NCI-H2081 (cell line): ENCODE measurements around the gene ROMO1.

Experiments used
- DNase-seq, 2 experiments: peaks; one replicate each; lab custom pipeline; 2025; lab: John Stamatoyannopoulos, UW

Gene ROMO1

DNA sequence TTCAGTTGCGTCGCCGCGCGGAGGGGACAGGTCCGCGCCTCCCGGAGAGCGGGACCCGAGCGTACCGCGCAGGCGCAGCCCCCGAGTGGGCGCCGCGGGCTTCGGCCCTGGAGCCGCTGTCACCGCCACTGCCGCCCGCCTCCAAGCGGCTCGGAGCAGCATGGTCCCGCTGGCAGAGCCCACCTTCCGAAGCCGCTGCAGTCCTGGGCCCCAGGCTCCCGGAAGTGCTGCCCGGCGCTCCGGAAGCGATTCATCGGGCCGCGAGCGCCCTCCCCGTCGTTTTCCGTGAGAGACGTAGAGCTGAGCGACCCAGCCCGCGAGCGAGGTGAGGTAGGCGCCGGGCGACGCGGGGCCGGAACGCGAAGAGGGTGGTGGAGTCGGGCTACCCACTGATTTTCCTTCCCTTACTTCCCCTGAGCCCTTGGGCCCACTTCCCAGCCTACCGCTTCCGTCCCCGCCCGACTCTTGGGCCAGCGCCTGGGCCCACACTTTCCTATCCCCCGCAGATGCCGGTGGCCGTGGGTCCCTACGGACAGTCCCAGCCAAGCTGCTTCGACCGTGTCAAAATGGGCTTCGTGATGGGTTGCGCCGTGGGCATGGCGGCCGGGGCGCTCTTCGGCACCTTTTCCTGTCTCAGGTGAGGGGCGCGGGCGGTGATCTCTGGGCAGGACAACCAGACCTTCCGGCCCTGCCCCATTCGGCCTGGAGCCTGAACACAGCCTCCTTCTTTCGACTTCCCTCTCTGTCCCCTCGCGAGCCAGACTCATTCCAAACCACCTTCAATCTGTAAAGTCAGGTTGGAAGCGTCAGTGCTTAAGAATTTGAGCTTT is at the start of gene ROMO1, which contains the start of gene NFS1:
Gene ROMO1 (plus strand): TSS at position 279 of the 830 bp plus-strand sequence. CDS start 228 bp downstream, at position 507.
Gene NFS1 (minus strand): TSS at position 226 of the 830 bp plus-strand sequence. CDS start 64 bp downstream, at position 162.
- DNase-seq, result peak; percentile 80 to 85

DNA sequence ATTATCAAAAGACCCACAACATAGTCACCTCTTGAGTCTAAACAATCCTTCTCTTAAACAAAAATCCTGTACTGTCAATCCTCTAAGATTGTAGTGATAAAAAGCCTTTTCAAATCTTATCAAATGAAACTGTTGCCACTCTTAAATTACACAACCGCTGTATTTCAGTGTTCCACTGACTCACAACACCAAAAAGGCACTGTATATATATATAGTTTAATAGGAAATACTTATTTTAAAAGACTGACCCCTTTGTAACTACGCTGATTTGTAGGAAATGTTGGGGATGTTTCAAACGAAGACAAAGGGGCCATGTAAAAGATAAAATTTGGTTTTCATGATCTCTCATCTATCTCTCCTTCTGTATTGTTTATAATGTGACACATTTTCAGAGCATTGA is 48.6 kb upstream of the ROMO1 start:
- DNase-seq, result no peak

- DNase-seq, result no peak
Observed at GRCh38 chr20:35651958-35652357, 47.2 kb upstream of the ROMO1 start.

DNA sequence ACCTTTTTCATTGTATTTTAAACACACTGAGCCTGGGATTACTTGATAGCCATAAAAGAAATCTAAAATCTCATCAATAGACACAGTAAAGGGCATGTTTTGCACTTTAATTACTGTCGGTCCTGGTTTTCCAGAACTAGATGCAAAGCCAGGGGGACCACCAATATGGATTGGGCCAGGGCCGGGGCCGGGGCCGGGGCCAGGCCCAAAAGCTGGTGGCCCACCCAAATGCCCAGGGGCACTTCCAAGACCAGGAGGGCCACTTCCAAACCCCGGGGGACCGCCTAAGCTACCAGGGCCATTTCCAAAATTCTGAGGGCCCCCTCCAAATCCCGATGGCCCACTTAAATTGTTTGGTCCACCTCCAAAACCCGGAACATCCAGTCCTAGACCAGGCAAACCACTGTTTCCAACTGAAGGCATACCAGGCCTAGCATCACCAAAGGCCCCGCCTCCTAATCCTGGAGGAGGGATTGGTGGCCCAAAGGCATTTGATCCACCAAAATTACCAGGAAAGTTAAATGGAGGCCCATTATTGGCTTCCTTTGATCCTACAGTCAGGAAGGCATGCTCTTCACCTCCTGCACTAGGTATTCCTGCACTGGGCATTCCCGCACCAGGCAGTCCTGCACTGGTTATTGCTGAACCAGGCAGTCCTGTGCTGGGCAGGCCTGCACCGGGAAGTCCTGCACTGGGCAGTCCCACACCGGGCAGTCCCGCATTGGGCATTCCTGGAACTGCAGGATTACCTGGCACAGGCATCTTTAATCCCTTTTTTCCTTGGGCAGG is 46.4 kb upstream of the ROMO1 start:
- no peak for DNase-seq

DNA sequence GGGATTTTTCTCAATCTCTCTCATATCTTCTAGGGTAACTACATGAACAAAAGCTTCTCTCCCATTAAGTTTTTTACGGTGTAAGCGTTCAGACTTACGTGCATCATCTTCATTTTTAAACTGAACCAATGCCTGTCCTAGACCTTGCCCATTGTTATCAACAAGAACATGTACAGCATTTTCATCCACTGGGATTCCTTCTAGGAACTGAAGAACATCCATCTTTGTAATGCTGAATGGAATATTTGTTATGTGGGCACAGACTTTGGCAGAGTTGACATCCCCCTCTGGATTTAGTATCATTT is 45.8 kb upstream of the ROMO1 start:
- DNase-seq, result no peak

- DNase-seq, result no peak
Observed at GRCh38 chr20:35653893-35654292, 45.3 kb upstream of the ROMO1 start.

GRCh38 chr20:35654415-35654814 is 44.8 kb upstream of the ROMO1 start:
- no peak for DNase-seq

- no peak for DNase-seq
Observed at GRCh38 chr20:35657271-35657670, 41.9 kb upstream of the ROMO1 start.

GRCh38 chr20:35660122-35660937 is 38.9 kb upstream of the ROMO1 start:
- no peak for DNase-seq

DNA sequence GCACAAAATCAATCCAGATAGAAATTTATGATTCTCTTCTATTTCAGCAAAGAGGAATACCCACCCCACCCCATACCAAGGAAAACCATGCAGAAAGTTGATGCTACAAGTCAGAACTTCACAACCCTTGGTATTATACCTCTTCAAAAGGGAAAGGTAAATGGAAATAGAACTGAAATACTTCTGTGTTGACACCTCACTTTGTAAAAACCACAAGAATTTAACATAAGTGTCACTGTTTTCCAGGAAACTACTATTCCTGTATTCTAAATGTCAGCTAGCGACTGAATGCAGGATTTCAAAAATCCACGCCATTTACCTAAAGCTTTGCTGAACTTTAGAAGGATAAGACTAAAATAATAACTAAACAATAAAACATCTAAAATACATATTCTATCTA is 38.2 kb upstream of the ROMO1 start:
- DNase-seq, result no peak

GRCh38 chr20:35661908-35662307 is 37.3 kb upstream of the ROMO1 start:
- no peak for DNase-seq

DNA sequence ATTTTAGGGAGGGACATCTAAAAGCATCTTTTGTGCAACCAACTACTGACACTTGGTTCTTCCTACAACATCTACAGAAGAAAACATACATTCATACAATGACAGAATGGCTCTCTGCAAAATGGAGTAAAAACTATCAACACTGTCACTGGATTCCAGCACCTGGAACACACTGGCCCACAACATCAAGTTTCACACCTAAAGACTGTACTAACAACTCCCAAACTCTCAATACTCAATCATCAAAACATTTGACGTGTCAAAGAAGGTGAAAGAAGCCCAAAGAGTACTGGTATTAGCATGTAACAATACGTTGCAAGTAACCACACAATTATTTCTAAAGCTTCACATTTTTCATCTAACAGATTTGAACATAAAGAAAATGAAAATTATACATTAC is 36.7 kb upstream of the ROMO1 start:
- DNase-seq, result no peak

GRCh38 chr20:35663516-35664465 is 35.4 kb upstream of the ROMO1 start:
- DNase-seq, result peak; percentile 36 to 61

- peak; percentile 91 to 94 for DNase-seq
Observed at GRCh38 chr20:35664466-35665206, 34.6 kb upstream of the ROMO1 start, which contains the start of the genes CPNE1 and RBM12. TSS of gene CPNE1 (minus strand) at chr20:35664900. CDS start at chr20:35632923, 31,977 bp downstream. TSS of gene RBM12 (minus strand) at chr20:35664900. CDS start at chr20:35655322, 9,578 bp downstream.

GRCh38 chr20:35665949-35666288 is 33.3 kb upstream of the ROMO1 start:
- DNase-seq, result no peak

DNA sequence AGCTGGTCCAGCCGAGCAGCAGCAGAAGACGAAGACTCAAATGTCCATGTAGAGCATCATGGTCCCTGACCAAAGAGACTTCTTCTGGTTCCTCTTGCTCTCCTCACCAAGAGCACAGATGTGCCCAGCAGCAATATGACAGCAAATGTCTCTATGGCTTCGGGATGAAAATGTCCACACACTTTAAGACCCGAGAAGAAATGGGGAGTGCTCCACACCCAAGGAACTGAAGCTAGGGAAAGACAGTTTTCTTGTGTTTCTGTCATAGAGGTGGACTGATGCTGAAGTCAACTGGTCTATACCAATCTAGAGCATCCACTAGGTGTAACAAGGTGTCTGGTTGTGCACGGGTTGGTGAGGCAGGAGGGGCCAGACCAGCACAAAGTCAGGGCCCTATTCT is 30.0 kb upstream of the ROMO1 start:
- no peak for DNase-seq

GRCh38 chr20:35669681-35670080 is 29.5 kb upstream of the ROMO1 start:
- DNase-seq, result no peak

DNA sequence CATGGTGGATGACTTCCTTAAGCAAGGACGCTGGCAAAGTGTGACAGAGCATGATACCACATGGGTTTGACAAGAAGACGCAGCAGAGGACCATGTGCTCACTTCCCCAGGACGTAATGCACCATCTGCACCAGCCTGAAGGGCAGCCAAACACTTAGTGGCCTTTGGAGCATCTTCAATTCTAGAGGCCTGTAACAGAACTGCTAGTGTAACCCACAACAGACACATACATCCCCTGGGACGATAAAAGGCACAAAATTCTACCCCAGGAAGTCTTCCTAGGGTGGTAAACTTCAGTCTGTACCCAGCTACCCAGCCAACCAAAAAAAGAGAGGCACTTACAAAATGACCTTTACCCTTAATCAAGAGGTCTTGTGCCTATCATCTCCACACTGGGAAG is 25.3 kb upstream of the ROMO1 start:
- DNase-seq, result no peak

GRCh38 chr20:35674921-35675320 is 24.3 kb upstream of the ROMO1 start:
- no peak for DNase-seq

DNA sequence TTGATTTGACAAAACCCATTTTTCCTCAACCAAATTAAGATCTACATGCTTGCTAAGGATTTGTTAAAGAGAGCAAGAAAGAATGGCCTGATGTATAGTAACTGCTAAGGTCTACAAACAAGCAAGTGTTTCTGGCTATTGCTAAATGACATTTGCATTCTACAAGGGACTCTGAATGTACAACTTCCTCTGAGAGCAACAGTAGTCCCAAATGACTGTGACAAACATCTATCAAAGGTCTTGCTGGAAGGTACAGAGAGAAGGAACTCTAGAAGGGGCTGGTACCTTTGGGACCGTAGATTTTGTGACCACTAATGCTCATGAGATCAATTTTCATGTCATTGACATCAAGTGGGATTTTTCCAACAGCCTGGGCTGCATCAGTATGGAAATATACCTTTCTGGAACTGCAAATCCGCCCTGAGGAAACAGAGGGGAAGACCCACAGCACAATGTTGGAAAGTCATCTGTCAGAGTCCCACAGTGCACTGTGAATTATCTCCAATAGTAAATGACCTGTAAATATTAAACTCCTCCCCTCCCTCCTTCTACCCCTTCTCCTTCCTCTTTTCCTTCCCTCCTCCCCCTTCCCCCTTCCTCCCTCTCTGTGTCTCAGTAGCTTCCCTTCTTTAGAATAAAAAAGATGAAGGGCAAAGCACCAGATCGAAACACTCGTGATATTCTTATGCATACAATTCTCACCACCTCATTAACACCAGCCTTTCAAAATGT is 18.6 kb upstream of the ROMO1 start:
- no peak for DNase-seq
